ENCODE results near the gene YES1.

YES1 gene

GRCh38 chr18:681985-682384, 130.1 kb downstream of the YES1 start:
- DNase-seq, result no peak

- DNase-seq, result no peak
These were observed 131.7 kb downstream of the YES1 start for GRCh38 chr18:680392-680791.

- DNase-seq, result no peak
These were observed 132.5 kb downstream of the YES1 start for GRCh38 chr18:679516-679915.

GRCh38 chr18:678482-679182, 133.4 kb downstream of the YES1 start:
- no peak for DNase-seq

GRCh38 chr18:677951-678381, 134.1 kb downstream of the YES1 start:
- DNase-seq, result no peak

- no peak for DNase-seq
These were observed 134.9 kb downstream of the YES1 start for GRCh38 chr18:677145-677544.

- DNase-seq, result no peak
These were observed 135.3 kb downstream of the YES1 start for GRCh38 chr18:676736-677135.

GRCh38 chr18:676069-676468, 136.0 kb downstream of the YES1 start:
- DNase-seq, result no peak

- DNase-seq, result no peak
These were observed 136.7 kb downstream of the YES1 start for GRCh38 chr18:675307-675706.

- DNase-seq, result no peak
These were observed 138.3 kb downstream of the YES1 start for GRCh38 chr18:673769-674168.

GRCh38 chr18:673317-673716, 138.7 kb downstream of the YES1 start:
- DNase-seq, result no peak
